ENCODE results near the gene INO80C.

DNA sequence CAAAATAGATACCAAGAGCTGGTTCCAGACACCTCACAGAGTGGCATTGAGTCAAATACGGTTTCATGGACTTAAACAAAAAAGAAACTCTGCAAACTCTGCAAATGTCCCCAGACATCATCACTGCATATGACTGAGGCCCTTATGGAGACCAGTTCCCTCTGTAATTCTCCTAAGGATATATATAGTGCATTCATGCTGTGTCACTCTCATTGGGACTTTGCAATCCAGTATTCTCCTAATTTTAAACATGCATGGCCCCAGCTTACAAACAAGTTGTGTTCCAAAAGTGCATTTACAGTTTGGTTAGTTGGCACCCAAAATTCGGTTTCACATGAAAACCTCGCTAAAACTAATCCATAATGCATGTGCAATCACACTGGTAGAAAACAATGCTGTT, 18.6 kb upstream of the INO80C start:
- TF ChIP-seq POLR2A (IDR thresholded peaks at IDR 0.05; ENCODE audit: low read length) (no peak), GATA1 (IDR thresholded peaks at IDR 0.05; ENCODE audit: low read depth, low read length) (no peak)
